Activated naive CD8-positive, alpha-beta T cell treated with anti-CD3 and anti-CD28 coated beads, Interleukin-2, amount 50 U/mL, for 16 hours (primary cell): ENCODE data around the gene MUC13.

Source experiments
- DNase-seq: peaks from one replicate; pipeline ENCODE4 v3.0.0-alpha.2; 2020; ENCODE audit warnings: low read depth, low spot score

The MUC13 gene

DNA sequence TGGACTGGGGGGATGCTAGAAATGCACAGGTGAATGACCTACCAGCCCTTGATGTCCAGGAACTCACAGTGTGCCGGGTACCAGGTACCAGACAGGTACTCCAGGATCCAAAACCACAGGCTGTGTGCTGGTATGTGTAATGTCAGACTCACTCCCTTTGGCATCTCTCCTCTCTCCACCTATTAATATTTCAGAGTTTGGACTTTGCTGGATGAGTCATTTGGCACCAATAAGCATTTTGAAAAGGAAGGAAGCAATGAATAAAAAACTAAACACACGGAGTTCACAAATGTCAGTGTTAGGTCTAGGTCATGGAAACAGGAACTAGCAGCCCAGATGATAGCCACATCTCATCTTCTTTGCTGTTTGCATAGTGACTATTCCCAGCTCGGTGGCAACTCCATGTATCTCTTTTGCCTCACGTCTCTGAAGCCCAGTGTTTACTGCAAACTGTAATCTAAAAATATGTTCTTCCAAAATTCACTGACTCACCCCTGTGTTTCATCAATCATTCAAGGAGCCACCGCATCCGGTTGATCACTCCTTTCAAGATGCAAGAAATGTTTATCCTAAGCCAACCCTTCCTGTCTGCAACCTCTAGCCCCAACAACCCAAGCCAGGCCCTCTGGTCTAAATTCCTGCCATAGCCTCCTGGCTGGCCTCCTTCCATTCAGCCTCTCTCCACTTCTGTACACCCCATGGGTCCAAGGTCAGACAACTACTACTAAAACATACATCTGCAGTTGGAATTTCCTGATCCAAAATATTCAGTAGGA, 55.8 kb downstream of the MUC13 start:
- no peak for DNase-seq

- DNase-seq: no peak
These were observed 56.9 kb downstream of the MUC13 start for GRCh38 chr3:124877674-124878073.

DNA sequence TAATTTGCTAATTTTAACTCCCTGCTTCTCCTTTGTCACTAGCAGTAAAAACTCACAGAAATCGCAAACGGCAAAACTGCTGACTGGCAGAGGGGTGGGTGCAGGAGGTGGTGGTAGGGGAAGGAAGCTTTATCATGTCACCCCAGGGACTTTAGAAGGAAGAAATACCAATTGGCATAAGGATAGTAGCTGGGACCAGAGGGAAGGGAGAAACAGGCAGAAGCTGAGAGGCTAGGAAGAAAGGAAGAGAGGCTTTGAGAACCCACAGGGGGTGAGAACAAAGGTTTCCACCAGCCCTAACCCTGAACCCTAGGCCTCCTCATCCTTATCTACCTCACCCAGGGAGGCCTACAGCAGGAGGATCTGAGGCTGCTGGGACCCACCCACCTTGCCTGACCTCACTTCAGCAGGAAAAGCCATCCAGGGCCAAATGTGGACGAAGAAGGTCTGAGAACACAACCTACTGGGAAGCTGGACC, 58.1 kb downstream of the MUC13 start:
- no peak for DNase-seq

GRCh38 chr3:124873226-124873625, 61.3 kb downstream of the MUC13 start:
- no peak for DNase-seq

DNA sequence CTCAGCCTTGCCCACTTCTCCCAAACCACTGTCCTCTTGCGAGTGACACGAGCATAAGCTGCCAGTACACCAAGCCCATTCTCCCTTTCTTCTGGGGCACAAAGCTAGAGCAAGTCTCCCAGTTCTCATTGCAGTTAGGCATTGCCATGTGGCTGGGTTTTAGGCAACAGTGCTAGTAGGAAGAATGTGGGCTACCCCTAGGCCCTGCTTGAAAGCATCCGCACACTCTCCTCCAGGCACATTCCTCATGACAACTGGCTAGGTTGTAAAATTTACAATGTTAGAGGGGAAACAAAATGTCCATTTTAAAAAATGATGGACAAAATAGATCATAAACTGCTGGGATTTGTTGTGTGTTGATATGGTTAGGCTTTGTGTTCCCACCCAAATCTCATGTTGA, 67.0 kb downstream of the MUC13 start:
- DNase-seq: no peak

DNA sequence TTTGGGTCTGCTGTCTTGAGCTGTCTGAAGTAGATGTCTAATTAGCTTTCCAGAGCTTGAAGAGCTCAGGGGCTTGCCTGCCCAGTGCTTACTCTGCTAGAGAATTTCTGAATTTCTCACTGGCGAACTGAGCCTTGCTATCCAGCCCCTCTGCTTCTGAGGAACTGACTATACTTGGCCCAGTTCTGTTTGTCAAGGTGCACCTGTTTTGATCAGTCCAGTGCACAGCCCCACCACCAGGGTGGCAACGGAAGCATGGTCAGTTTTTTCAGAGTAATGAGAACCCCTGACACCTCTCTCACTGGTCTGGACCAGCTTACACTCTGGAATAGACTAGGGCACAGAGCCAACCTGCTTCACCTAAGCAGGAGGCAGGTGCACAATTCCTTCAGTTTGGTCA, 72.5 kb downstream of the MUC13 start:
- no peak for DNase-seq

GRCh38 chr3:124861041-124861440, 73.5 kb downstream of the MUC13 start:
- DNase-seq: no peak

DNA sequence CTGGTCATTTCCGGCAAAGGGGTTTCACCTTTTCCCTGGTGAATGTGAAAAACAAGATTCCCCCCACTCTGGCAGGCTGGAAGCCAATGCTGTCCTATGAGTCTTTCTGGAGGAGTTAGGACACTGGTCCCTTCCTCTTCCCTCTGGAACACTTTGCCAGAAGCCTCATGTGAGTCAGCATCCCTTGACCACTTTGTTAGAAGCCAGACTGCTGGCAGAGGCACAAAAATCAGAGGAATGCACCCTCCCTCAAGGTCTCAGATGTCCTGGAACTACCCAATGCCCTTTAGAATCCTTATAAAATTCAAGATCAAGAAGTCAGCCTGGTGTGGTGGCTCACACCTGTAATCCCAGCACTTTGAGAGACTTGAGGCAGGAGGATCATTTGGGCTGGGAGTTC, 74.0 kb downstream of the MUC13 start:
- DNase-seq: no peak

DNA sequence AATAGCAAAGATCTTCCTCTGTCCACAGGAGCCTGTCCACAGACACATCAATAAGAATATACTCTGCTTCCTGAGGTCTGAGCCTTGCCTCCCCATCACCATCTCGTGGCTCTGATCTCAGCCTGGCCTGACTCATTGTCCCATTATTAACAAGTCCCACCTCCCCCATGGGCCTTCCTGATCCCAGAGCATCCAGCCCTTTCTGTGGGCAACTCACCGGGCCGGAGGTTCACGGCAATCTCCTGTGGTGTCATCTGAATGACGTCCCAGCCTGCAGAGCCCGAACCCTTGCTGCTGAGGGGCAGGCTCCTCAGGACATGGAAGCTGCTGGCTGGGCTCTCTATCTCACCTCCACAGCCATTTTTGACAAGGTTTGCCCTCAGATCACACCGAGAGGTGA, 75.5 kb downstream of the MUC13 start:
- DNase-seq: no peak

GRCh38 chr3:124858275-124858674, 76.3 kb downstream of the MUC13 start:
- no peak for DNase-seq

DNA sequence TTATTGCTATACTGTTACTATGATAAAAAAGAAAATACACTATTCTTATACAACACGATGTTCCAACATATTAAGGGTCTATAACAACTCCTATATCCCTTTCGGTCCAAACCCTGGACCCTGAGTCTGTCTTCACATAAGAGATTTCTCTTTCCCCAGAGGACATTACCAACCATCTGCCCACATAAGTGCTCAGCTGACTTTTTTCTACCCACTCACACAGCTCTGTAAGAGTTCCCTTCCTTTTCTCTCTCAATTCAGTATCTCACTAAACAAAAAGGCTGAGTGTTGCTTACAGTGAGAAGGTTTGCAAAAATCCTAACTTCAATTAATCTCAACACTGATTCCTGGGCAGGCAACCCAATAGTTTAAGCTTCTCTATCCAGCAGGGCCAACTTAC, 77.9 kb downstream of the MUC13 start:
- DNase-seq: no peak
